HG03108 (cell line): Measurements from ENCODE around the gene HPCAL1.

Experiments used
- ATAC-seq: cut with Tn5 transposase; IDR thresholded peaks from one replicate; pipeline ENCODE4 v1.9.1; 2021; ENCODE audit warnings: moderate library complexity; ENCODE audit not compliant: unreplicated experiment

Gene HPCAL1

DNA sequence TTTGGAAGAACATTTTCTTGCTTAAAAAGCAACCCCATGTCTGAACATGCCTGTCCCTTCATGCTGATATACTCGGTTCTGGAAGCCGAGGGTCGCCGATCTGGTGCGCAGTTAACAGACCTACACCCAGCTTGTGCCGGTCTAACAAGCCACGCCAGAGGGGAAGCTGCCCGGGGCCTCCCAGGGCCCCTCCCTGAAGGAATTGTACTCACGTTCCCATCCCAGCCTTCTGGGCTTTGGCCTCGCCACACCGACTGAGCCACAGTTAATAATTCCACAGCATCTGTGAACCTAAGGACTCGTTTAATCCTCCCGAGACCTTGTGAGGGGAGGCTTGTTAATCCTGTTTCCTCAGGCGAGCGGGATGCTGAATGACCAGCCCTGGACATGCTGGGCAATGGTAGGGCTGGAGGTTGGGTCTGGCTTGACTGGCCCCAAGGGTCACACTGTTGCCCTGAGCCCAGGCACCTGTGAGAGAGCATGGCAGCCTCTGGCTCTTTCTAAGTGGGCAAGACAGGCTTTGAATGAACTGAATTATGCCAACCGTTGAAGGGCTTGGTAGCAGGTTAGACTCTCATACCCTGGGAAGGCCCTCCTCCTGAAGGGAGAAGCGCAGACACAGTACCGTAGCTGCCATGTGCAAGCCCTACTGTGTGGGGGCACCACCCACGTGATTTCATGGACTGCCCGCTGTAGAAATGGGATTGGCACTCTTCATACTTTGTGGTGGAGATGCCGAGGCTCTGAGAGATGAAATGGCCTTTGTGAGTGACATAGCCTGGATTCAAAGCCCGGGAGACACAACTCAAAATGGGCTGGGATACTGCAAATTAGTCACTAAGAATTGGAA lies 173.3 kb downstream of the HPCAL1 start:
- ATAC-seq: no peak

DNA sequence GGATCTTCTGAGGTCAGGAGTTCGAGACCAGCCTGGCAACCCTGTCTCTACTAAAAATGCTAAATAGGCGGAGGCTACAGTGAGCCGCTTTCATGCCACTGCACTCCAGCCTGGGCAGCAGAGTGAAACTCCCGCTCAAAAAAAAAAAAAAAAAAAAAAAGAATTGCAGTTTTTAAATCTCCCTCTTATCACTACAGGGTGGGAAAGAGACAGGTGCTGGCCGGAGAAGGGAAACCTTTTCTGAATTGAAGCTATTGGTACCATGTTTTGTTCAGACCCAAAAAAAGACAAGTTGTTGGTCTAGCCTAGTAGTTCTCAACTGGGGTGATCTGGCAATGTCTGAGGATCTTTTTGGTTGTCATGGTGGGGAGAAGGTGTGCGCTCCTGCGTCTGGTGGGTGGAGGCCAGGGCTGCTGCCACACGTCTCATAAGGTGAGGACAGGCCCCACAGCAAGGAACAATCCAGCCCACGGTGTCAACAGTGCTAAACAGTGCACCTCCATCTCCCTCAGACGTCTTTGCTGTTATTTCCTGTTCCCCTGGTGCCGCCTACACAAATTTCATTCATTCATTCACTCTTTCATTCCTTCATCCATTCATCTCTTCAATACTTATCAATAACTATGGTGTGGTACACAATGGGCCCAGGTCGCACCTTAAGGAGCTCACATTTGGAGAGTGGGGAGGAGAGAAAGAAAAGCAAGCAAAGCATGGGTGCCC lies 174.2 kb downstream of the HPCAL1 start:
- ATAC-seq: no peak
